HFFc6 (cell line): Measurements from ENCODE around the gene ZNF649. TPM values are rescaled to one million over a fixed set of nuclear protein-coding genes. Genes with fewer than 3 reads are reported as not detected.

ENCODE experiments used
- DNase-seq: peaks from one replicate; pipeline ENCODE4 v3.0.0-alpha.2; 2018
- H3K27ac Mint-ChIP-seq: 2 replicates; pipeline ENCODE4 v1.8.0; 2020; ENCODE audit warnings: mild to moderate bottlenecking, mixed read lengths
- H3K27me3 Mint-ChIP-seq: 2 replicates; pipeline ENCODE4 v1.8.0; 2021; ENCODE audit warnings: mild to moderate bottlenecking, moderate library complexity, mixed read lengths; ENCODE audit not compliant: insufficient read depth
- H3K36me3 Mint-ChIP-seq: 2 replicates; pipeline ENCODE4 v1.8.0; 2021; ENCODE audit warnings: low read depth, mixed read lengths
- H3K4me1 Mint-ChIP-seq: 2 replicates; pipeline ENCODE4 v1.8.0; 2020; ENCODE audit warnings: low read depth, mixed read lengths
- H3K4me3 Mint-ChIP-seq: 2 replicates; pipeline ENCODE4 v1.8.0; 2020; ENCODE audit warnings: mild to moderate bottlenecking, moderate library complexity, mixed read lengths
- H3K9me3 Mint-ChIP-seq: 2 replicates; pipeline ENCODE4 v1.8.0; 2020; ENCODE audit warnings: mild to moderate bottlenecking, mixed read lengths
- total RNA-seq, 6 experiments: library from RNA; stranded (reverse); fragmentation: NEBNext Ultra II Directional; extraction: Animal tissue kit (Norgen Biotek cat#: 25700); gene quantifications; 2 replicates in 1 of 6; 3 replicates in 5 of 6; pipeline ENCODE4 v1.2.3, GENCODE V29; 2021
- TF ChIP-seq, protein P1 (sequence below): fragments of 200-600 bp; sonication (generic); IDR thresholded peaks from 2 replicates; pipeline ENCODE4 v1.5.0; 2021; ENCODE audit warnings: antibody characterized with exemption, mild to moderate bottlenecking

Gene ZNF649
- total RNA-seq, 6 experiments from 2014 or later, result 2.9 to 4.4 (median 4.1) TPM

GRCh38 chr19:51884713-51885112 is 20.1 kb downstream of the ZNF649 start:
- no peak overlapping the region for H3K4me3 Mint-ChIP-seq
- TF ChIP-seq, protein P1, sequence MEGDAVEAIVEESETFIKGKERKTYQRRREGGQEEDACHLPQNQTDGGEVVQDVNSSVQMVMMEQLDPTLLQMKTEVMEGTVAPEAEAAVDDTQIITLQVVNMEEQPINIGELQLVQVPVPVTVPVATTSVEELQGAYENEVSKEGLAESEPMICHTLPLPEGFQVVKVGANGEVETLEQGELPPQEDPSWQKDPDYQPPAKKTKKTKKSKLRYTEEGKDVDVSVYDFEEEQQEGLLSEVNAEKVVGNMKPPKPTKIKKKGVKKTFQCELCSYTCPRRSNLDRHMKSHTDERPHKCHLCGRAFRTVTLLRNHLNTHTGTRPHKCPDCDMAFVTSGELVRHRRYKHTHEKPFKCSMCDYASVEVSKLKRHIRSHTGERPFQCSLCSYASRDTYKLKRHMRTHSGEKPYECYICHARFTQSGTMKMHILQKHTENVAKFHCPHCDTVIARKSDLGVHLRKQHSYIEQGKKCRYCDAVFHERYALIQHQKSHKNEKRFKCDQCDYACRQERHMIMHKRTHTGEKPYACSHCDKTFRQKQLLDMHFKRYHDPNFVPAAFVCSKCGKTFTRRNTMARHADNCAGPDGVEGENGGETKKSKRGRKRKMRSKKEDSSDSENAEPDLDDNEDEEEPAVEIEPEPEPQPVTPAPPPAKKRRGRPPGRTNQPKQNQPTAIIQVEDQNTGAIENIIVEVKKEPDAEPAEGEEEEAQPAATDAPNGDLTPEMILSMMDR, result no peak
- H3K27me3 Mint-ChIP-seq, result no peaks in the 10 kb centered on the region; the same call in 1 of the 2 replicates
- no peaks in the 10 kb centered on the region for H3K4me1 Mint-ChIP-seq
- peaks cover 87% of the 10 kb centered on the region for H3K36me3 Mint-ChIP-seq
- DNase-seq, result no peak
- peaks cover 79% of the 10 kb centered on the region for H3K9me3 Mint-ChIP-seq
- no peak overlapping the region for H3K27ac Mint-ChIP-seq

DNA sequence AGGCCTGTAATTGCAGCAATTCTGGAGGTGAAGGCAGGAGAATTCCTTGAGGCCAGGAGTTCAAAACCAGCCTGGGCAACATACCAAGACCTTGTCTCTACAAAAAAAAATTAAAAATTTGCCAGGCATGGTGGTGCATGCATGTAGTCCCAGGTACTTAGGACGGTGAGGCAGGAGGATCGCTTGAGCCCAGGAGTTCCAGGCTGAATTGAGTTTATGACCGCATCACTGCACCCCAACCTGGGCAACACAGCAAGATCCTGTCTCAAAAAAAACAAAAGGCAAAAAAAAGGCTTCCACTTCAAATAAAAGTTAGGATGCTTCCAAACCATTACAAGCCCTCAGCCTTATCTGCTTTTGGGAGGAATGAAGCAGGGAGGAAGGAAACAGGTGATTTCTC is 22.3 kb downstream of the ZNF649 start:
- DNase-seq, result no peak
- H3K9me3 Mint-ChIP-seq, result peaks cover 68% of the 10 kb centered on the region
- H3K36me3 Mint-ChIP-seq, result peaks cover 82% of the 10 kb centered on the region

DNA sequence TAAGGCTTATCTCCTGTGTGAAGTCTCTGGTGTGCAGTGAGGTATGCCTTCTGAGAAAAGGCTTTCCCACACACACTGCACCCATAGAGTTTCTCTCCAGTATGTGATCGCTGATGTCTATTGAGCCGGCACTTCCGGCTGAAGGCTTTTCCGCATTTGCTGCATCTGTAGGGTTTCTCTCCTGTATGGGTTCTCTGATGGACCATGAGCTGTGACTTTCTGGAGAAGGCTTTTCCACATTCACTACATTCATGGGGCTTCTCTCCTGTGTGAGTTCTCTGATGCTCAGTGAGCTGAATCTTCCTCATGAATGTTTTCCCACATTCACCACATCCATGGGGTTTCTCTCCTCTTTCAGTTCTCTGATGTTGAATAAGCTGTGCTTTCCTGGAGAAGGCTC is 31.7 kb downstream of the ZNF649 start:
- TF ChIP-seq, protein P1, result no peak
- Mint-ChIP-seq H3K36me3 (peaks cover 99% of the 10 kb centered on the region), H3K9me3 (peaks cover 97% of the 10 kb centered on the region), H3K27ac (no peak overlapping the region), H3K27me3 (no peaks in the 10 kb centered on the region; the same call in 1 of the 2 replicates), H3K4me3 (no peak overlapping the region), H3K4me1 (no peaks in the 10 kb centered on the region)
- no peak for DNase-seq

More for the DNA sequence above, 22.3 kb downstream of the ZNF649 start:
- Mint-ChIP-seq H3K4me3 (no peak overlapping the region), H3K27me3 (no peaks in the 10 kb centered on the region; the same call in 1 of the 2 replicates), H3K4me1 (no peaks in the 10 kb centered on the region), H3K27ac (no peak overlapping the region)
- TF ChIP-seq, protein P1, result no peak

GRCh38 chr19:51861870-51862622 is 42.8 kb downstream of the ZNF649 start:
- TF ChIP-seq, protein P1, result no peak
- no peak overlapping the region for H3K4me3 Mint-ChIP-seq
- DNase-seq, result no peak
- no peaks in the 10 kb centered on the region for H3K27me3 Mint-ChIP-seq
- no peaks in the 10 kb centered on the region for H3K4me1 Mint-ChIP-seq
- H3K27ac Mint-ChIP-seq, result no peak overlapping the region
- H3K9me3 Mint-ChIP-seq, result peaks cover 93% of the 10 kb centered on the region
- peaks cover 52% of the 10 kb centered on the region for H3K36me3 Mint-ChIP-seq

Other genes starting within 250 kb of the ZNF649 start
- gene SPACA6, start 211.7 kb downstream of the ZNF649 start, total RNA-seq, result 10 to 100 TPM; 12.2 to 14.9 (median 13.3) TPM
- not detected for gene HAS1, start 181.0 kb downstream of the ZNF649 start, total RNA-seq
- under 1 TPM in 5 of 6 experiments, not detected in 1; 0.26 to 0.53 (median 0.34) TPM for gene FPR1, start 153.1 kb downstream of the ZNF649 start, total RNA-seq
- not detected for gene FPR2, start 143.8 kb downstream of the ZNF649 start, total RNA-seq
- gene FPR3, start 109.9 kb downstream of the ZNF649 start, total RNA-seq, result not detected
- 1 to 10 TPM; 1.7 to 2.0 (median 1.8) TPM for gene ZNF577, start 17.1 kb downstream of the ZNF649 start, total RNA-seq
- 1 to 10 TPM; 2.7 to 5.4 (median 3.8) TPM for gene ZNF613, start 22.5 kb upstream of the ZNF649 start, total RNA-seq
- 1 to 10 TPM; 4.8 to 7.0 (median 5.6) TPM for gene ZNF350, start 81.8 kb upstream of the ZNF649 start, total RNA-seq
- 1 to 10 TPM; 4.4 to 5.7 (median 4.8) TPM for gene ZNF615, start 103.2 kb upstream of the ZNF649 start, total RNA-seq
- gene ZNF614, start 123.4 kb upstream of the ZNF649 start, total RNA-seq, result 1 to 10 TPM; 4.1 to 7.2 (median 5.3) TPM
- 1 to 10 TPM; 5.6 to 6.9 (median 6.7) TPM for gene ZNF432, start 143.8 kb upstream of the ZNF649 start, total RNA-seq
- gene ZNF841, start 190.7 kb upstream of the ZNF649 start, total RNA-seq, result 10 to 100 TPM; 13.2 to 17.1 (median 14.3) TPM
- 10 to 100 TPM in 3 of 6 experiments, 1 to 10 TPM in 3; 8.6 to 11.0 (median 9.9) TPM for gene ZNF616, start 234.9 kb upstream of the ZNF649 start, total RNA-seq